ENCODE results near the gene MAML2. TPM values are rescaled to one million over a fixed set of nuclear protein-coding genes. Genes with fewer than 3 reads are reported as not detected.

The MAML2 gene
- total and polyA plus RNA-seq, 2 of the 13 experiments (the other 11 are each of a cell fraction or from before 2014, with no cell fraction given), result 2.3 to 25.9 TPM

GRCh38 chr11:96207459-96208449 lies 135.2 kb downstream of the MAML2 start:
- intact Hi-C loops (cut with micrococcal nuclease; ENCODE audit: unreplicated experiment) (no loop called here), in situ Hi-C loops (cut with HindIII; ENCODE audit: extremely low pct_ligation_motif_present, low pct_unique_long_range_greater_than_20kb) (no loop called here)
- no peaks in the 10 kb centered on the region for H4K20me1 ChIP-seq (ENCODE audit: insufficient read depth, low read length)
- ChIA-PET CTCF (ENCODE audit: low intra/inter-chr PET ratio, low total read pairs) (no interaction called here), POLR2A (interaction anchor here (0.9 to 1.0 kb wide), 2 partner anchors 30 to 182 kb away, joined by 3 read pairs; partner anchors contain the start of genes CCDC82 and JRKL)
- BruUV-seq (replicated peaks), result no TSS peak
- H3K27me3 ChIP-seq (ENCODE audit: control insufficient read depth in 1 of 2, insufficient read depth in 2 of 2, low read length in 2 of 2), result no peaks in the 10 kb centered on the region
- 47% methylated on average over 5 of the region's 5 CpGs for WGBS (ENCODE audit: low lambda C conversion rate)
- peaks cover 2% of the 10 kb centered on the region for H3K79me2 ChIP-seq (ENCODE audit: insufficient read depth, low read length)
- FAIRE-seq (no peak), DNase-seq (ENCODE audit: low spot score) (peak; percentile 84), ATAC-seq (peak; percentile 94)
- H3K4me2 ChIP-seq (ENCODE audit: low read depth, low read length), result peak overlapping the region; percentile 30
- H3K9ac ChIP-seq (ENCODE audit: insufficient read depth, low read depth, low read length), result no peak overlapping the region
- peak overlapping the region; percentile 58 for H3K27ac ChIP-seq (ENCODE audit: extremely low read length, insufficient read depth, low read length)
- no peak overlapping the region; a peak in 1 of 6 replicates for H3K4me3 ChIP-seq (replicated peaks in 1 of 3; ENCODE audit: insufficient read depth in 1 of 3, low read depth in 2 of 3, low read length in 3 of 3)
- H3K4me1 ChIP-seq (ENCODE audit: insufficient read depth, low read length), result peaks cover 39% of the 10 kb centered on the region
- H3K36me3 ChIP-seq (replicated peaks in 1 of 2; ENCODE audit: control insufficient read depth in 1 of 2, insufficient read depth in 2 of 2, low read length in 2 of 2), result 0 out of 5 replicates have a peak, but pooled peaks cover 0 to 2% of the 10 kb centered on the region in 2 experiments
- no peak overlapping the region for H2AFZ ChIP-seq (ENCODE audit: low read length)
- no peaks in the 10 kb centered on the region for H3K9me3 ChIP-seq (ENCODE audit: low read length)
- no peak for TF ChIP-seq SNAI1 (CRISPR knock-in tag; IDR thresholded peaks at IDR 0.05; ENCODE audit: borderline replicate concordance)
- peak; percentile 55; the same call in 1 of the 2 replicates for TF ChIP-seq PITX1 (CRISPR knock-in tag; IDR thresholded peaks at IDR 0.05)
- TF ChIP-seq YEATS2 (CRISPR knock-in tag; IDR thresholded peaks at IDR 0.05; ENCODE audit: borderline replicate concordance), result 0 out of 2 replicates have a peak, but pooled peaks have one; percentile 21
- TF ChIP-seq, protein P1, sequence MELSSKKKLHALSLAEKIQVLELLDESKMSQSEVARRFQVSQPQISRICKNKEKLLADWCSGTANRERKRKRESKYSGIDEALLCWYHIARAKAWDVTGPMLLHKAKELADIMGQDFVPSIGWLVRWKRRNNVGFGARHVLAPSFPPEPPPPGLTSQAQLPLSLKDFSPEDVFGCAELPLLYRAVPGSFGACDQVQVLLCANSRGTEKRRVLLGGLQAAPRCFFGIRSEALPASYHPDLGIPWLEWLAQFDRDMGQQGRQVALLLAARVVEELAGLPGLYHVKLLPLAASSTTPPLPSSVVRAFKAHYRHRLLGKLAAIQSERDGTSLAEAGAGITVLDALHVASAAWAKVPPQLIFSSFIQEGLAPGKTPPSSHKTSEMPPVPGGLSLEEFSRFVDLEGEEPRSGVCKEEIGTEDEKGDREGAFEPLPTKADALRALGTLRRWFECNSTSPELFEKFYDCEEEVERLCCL (CRISPR knock-in tag; IDR thresholded peaks at IDR 0.05; ENCODE audit: borderline replicate concordance), result no peak
- peak; percentile 72; the same call in 1 of the 2 replicates for TF ChIP-seq GATA4 (IDR thresholded peaks at IDR 0.05; ENCODE audit: borderline replicate concordance, low read depth)
- TF ChIP-seq, protein P2, sequence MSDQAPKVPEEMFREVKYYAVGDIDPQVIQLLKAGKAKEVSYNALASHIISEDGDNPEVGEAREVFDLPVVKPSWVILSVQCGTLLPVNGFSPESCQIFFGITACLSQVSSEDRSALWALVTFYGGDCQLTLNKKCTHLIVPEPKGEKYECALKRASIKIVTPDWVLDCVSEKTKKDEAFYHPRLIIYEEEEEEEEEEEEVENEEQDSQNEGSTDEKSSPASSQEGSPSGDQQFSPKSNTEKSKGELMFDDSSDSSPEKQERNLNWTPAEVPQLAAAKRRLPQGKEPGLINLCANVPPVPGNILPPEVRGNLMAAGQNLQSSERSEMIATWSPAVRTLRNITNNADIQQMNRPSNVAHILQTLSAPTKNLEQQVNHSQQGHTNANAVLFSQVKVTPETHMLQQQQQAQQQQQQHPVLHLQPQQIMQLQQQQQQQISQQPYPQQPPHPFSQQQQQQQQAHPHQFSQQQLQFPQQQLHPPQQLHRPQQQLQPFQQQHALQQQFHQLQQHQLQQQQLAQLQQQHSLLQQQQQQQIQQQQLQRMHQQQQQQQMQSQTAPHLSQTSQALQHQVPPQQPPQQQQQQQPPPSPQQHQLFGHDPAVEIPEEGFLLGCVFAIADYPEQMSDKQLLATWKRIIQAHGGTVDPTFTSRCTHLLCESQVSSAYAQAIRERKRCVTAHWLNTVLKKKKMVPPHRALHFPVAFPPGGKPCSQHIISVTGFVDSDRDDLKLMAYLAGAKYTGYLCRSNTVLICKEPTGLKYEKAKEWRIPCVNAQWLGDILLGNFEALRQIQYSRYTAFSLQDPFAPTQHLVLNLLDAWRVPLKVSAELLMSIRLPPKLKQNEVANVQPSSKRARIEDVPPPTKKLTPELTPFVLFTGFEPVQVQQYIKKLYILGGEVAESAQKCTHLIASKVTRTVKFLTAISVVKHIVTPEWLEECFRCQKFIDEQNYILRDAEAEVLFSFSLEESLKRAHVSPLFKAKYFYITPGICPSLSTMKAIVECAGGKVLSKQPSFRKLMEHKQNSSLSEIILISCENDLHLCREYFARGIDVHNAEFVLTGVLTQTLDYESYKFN (CRISPR knock-in tag; conservative IDR thresholded peaks at IDR 0.05), result peak; percentile 73
- TF ChIP-seq MEIS1 (CRISPR knock-in tag; IDR thresholded peaks at IDR 0.05; ENCODE audit: borderline replicate concordance), result no peak
- peak; percentile 22; the same call in 1 of the 2 replicates for TF ChIP-seq ZNF772 (CRISPR knock-in tag; IDR thresholded peaks at IDR 0.05)
- TF ChIP-seq AFF4 (CRISPR knock-in tag; IDR thresholded peaks at IDR 0.05), result no peak
